ENCODE data around the gene IL36B. TPM values are rescaled to one million over a fixed set of nuclear protein-coding genes. Genes with fewer than 3 reads are reported as not detected.

The IL36B gene
- polyA plus RNA-seq, 3 donors = not detected

DNA sequence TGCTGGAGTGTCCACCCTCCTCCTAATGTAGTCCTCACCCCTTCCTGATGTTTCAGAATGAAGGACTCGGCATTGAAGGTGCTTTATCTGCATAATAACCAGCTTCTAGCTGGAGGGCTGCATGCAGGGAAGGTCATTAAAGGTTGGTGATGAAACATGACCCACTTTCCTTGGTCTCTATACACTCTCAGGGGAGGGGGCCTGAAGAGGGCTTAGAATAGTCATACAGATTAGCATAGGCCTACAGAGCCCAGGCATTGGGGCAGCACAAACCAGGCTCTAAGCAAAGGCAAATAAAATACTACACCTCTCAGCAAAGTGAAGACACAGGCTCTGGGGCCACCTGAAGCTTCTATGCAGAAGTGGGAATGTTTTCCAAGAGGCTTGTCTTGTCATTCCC is 8.1 kb upstream of the IL36B start:
- H4K20me1 ChIP-seq (ENCODE audit: insufficient read depth, low read length) = no peaks in the 10 kb centered on the region
- Mint-ChIP-seq H3K27ac (peak overlapping the region in 1 of 7 donors; percentile 20), H3K9me3 (peaks cover 0 to 6% (median 6%) of the 10 kb centered on the region in 7 donors), H3K4me1 (no peaks in the 10 kb centered on the region), H3K27me3 (ENCODE audit: low read depth in 3 of 3) (peaks cover 2 to 5% (median 2%) of the 10 kb centered on the region in 3 donors), H3K4me3 (no peak overlapping the region), H3K36me3 (no peaks in the 10 kb centered on the region)
- H2AFZ ChIP-seq (ENCODE audit: insufficient read depth, low read depth, low read length, poor library complexity, severe bottlenecking) = no peak overlapping the region
- no peak overlapping the region for H3K4me3 ChIP-seq (replicated peaks in 1 of 3; ENCODE audit: low read depth in 2 of 3, low read length in 3 of 3)
- H3K4me1 ChIP-seq (ENCODE audit: control insufficient read depth in 1 of 2, insufficient read depth in 2 of 2, low read length in 2 of 2) = no peaks in the 10 kb centered on the region
- no peaks in the 10 kb centered on the region for H3K9me3 ChIP-seq (replicated peaks in 1 of 2; ENCODE audit: control insufficient read depth in 1 of 2, insufficient read depth in 1 of 2, low read length in 2 of 2)
- TF ChIP-seq, protein P1, sequence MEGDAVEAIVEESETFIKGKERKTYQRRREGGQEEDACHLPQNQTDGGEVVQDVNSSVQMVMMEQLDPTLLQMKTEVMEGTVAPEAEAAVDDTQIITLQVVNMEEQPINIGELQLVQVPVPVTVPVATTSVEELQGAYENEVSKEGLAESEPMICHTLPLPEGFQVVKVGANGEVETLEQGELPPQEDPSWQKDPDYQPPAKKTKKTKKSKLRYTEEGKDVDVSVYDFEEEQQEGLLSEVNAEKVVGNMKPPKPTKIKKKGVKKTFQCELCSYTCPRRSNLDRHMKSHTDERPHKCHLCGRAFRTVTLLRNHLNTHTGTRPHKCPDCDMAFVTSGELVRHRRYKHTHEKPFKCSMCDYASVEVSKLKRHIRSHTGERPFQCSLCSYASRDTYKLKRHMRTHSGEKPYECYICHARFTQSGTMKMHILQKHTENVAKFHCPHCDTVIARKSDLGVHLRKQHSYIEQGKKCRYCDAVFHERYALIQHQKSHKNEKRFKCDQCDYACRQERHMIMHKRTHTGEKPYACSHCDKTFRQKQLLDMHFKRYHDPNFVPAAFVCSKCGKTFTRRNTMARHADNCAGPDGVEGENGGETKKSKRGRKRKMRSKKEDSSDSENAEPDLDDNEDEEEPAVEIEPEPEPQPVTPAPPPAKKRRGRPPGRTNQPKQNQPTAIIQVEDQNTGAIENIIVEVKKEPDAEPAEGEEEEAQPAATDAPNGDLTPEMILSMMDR (IDR thresholded peaks at IDR 0.05) = no peak
- H3K79me2 ChIP-seq (ENCODE audit: insufficient read depth, low read length) = no peaks in the 10 kb centered on the region
- no peak overlapping the region for H3K4me2 ChIP-seq (replicated peaks; ENCODE audit: extremely low read depth, low read length, poor library complexity, severe bottlenecking)
- no peaks in the 10 kb centered on the region for H3K27me3 ChIP-seq (ENCODE audit: control insufficient read depth in 2 of 2, insufficient read depth in 2 of 2, low read length in 2 of 2)
- intact Hi-C loops (cut with micrococcal nuclease) = no loop called here
- H3K9ac ChIP-seq (ENCODE audit: insufficient read depth, low read length, poor library complexity, severe bottlenecking) = no peak overlapping the region
- WGBS (ENCODE audit: insufficient coverage) = no CpG with 5 or more reads among the region's 1 CpG
- no peaks in the 10 kb centered on the region for H3K36me3 ChIP-seq (replicated peaks in 1 of 2; ENCODE audit: control insufficient read depth in 1 of 2, insufficient read depth in 2 of 2, low read length in 2 of 2)
- no peak overlapping the region for H3K27ac ChIP-seq (ENCODE audit: low read depth in 1 of 2, low read length in 2 of 2)
- no peak for DNase-seq

DNA sequence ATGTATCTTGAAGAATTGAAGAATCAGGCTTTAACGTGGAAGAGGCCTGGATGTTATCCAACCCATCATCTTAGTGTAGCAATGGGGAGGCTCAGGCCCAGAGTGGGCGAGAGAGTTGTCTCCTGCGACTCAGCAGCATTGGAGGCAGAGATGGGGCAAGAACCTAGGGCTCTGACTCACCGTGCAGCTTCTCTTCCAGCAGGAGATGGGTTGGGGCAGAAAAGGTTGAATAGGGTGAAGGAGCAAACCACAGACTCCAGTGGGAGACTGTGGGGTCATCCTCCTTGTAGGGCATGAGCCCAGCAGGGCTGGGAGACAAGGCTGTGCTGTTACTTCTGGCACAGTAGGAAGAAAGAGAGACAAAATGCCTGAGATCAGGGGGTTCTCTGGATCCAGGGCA is 7.7 kb upstream of the IL36B start:
- H3K27me3 Mint-ChIP-seq (ENCODE audit: low read depth in 3 of 3) = peaks cover 2 to 5% (median 2%) of the 10 kb centered on the region in 3 donors
- Histone ChIP-seq H3K79me2 (ENCODE audit: insufficient read depth, low read length) (no peaks in the 10 kb centered on the region), H3K9ac (ENCODE audit: insufficient read depth, low read length, poor library complexity, severe bottlenecking) (no peak overlapping the region), H3K4me2 (replicated peaks; ENCODE audit: extremely low read depth, low read length, poor library complexity, severe bottlenecking) (no peak overlapping the region), H3K9me3 (replicated peaks in 1 of 2; ENCODE audit: control insufficient read depth in 1 of 2, insufficient read depth in 1 of 2, low read length in 2 of 2) (no peaks in the 10 kb centered on the region), H3K4me3 (replicated peaks in 1 of 3; ENCODE audit: low read depth in 2 of 3, low read length in 3 of 3) (no peak overlapping the region), H3K27me3 (ENCODE audit: control insufficient read depth in 2 of 2, insufficient read depth in 2 of 2, low read length in 2 of 2) (no peaks in the 10 kb centered on the region), H3K4me1 (ENCODE audit: control insufficient read depth in 1 of 2, insufficient read depth in 2 of 2, low read length in 2 of 2) (no peaks in the 10 kb centered on the region), H3K27ac (ENCODE audit: low read depth in 1 of 2, low read length in 2 of 2) (no peak overlapping the region), H3K36me3 (replicated peaks in 1 of 2; ENCODE audit: control insufficient read depth in 1 of 2, insufficient read depth in 2 of 2, low read length in 2 of 2) (no peaks in the 10 kb centered on the region), H4K20me1 (ENCODE audit: insufficient read depth, low read length) (no peaks in the 10 kb centered on the region), H2AFZ (ENCODE audit: insufficient read depth, low read depth, low read length, poor library complexity, severe bottlenecking) (no peak overlapping the region)
- H3K4me1 Mint-ChIP-seq = no peaks in the 10 kb centered on the region
- peak in 1 of 3 donors; percentile 35 for DNase-seq
- intact Hi-C loops (cut with micrococcal nuclease) = no loop called here
- WGBS (ENCODE audit: insufficient coverage) = 89% methylated on average over 3 of the region's 4 CpGs
- H3K36me3 Mint-ChIP-seq = no peaks in the 10 kb centered on the region
- TF ChIP-seq, protein P1 (IDR thresholded peaks at IDR 0.05) = no peak
- peaks cover 2 to 10% (median 9%) of the 10 kb centered on the region in 7 donors for H3K9me3 Mint-ChIP-seq
- H3K4me3 Mint-ChIP-seq = no peak overlapping the region
- no peak overlapping the region for H3K27ac Mint-ChIP-seq

Data from CD14-positive monocyte (primary cell).